C4-2B (cell line): ENCODE results near the gene CELSR2.

Experiments used
- H3K27ac ChIP-seq: fragments of 450-650 bp; 2 replicates; pipeline ENCODE4 v1.5.1; 2017
- CTCF ChIP-seq: fragments of 450-650 bp; conservative IDR thresholded peaks from 2 replicates; pipeline ENCODE4 v1.5.1; 2017; ENCODE audit warnings: mild to moderate bottlenecking
- ZFX ChIP-seq: fragments of 450-650 bp; IDR thresholded peaks from 2 replicates; pipeline ENCODE4 v1.6.1; 2017

The CELSR2 gene

DNA sequence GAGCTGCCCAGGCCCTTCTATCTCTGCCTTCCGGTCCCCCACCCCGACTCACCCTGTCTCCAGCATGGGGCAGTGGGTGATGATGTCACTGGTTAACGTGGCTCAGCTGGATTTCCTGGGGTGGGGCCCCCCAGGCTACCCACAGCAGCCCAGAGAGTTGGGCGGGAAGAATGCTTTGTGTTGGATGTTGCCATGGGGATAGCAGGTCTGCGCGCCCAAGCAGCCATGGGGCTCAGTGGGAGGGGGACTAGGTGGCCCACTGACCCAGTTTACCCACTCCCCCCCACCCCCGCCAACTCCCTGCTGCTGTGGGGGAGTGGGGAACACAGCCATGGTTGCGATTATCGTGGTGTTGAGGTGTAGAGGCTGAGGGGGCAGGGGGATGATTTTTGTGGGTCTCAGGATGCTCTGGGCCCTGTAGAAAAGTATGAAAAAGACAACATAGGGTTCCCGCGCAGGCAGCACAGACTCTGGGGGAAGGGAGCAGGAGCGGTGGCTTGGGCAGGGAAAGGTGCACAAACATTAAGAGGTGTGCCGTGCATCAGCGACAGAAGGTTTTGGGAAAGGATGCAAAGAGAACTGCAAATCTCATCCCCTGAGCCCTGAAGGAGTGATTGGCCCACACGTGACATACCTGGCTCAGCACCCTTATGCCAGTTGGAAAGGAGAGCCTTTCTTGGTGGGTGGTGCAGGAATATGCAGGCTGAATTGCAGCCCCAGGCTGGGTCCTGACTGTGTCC, 8.5 kb downstream of the CELSR2 start:
- no peak overlapping the region for H3K27ac ChIP-seq
- TF ChIP-seq CTCF (no peak), ZFX (no peak)

DNA sequence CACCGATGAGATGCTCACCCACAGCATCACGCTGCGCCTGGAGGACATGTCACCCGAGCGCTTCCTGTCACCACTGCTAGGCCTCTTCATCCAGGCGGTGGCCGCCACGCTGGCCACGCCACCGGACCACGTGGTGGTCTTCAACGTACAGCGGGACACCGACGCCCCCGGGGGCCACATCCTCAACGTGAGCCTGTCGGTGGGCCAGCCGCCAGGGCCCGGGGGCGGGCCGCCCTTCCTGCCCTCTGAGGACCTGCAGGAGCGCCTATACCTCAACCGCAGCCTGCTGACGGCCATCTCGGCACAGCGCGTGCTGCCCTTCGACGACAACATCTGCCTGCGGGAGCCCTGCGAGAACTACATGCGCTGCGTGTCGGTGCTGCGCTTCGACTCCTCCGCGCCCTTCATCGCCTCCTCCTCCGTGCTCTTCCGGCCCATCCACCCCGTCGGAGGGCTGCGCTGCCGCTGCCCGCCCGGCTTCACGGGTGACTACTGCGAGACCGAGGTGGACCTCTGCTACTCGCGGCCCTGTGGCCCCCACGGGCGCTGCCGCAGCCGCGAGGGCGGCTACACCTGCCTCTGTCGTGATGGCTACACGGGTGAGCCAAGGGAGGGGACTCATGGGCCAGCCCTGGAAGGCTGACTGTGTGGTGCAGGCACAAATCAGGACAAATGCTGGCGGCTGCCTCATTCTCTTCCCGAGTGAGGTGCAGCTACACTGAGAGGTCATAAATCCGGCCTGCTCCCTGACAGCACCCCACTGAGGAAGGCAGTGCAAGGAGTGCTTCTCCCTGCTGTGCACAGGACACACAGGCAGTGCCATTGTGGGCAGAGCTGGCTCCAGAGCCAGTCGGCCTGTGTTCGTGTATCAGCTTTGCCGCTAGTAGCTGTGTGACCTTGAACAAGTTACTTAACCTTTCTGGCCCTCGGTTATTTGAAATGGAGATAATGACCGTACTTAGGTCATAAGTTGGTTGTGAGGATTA, 9.4 kb downstream of the CELSR2 start:
- no peak overlapping the region for H3K27ac ChIP-seq
- TF ChIP-seq ZFX (no peak), CTCF (no peak)

GRCh38 chr1:109259674-109260557, 10.6 kb downstream of the CELSR2 start:
- TF ChIP-seq ZFX (no peak), CTCF (no peak)
- no peak overlapping the region for H3K27ac ChIP-seq

DNA sequence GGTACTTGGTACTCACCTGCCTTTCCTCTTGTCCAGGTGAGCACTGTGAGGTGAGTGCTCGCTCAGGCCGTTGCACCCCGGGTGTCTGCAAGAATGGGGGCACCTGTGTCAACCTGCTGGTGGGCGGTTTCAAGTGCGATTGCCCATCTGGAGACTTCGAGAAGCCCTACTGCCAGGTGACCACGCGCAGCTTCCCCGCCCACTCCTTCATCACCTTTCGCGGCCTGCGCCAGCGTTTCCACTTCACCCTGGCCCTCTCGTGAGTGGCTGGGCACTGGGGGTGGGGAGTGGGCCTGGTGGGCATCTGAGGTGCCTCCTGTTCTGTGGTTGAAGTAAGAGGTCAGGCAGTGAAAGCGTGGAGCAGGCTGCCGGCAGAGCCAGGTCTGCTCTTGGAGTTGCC, 11.7 kb downstream of the CELSR2 start:
- no peak for TF ChIP-seq CTCF
- TF ChIP-seq ZFX: no peak
- no peak overlapping the region for H3K27ac ChIP-seq

DNA sequence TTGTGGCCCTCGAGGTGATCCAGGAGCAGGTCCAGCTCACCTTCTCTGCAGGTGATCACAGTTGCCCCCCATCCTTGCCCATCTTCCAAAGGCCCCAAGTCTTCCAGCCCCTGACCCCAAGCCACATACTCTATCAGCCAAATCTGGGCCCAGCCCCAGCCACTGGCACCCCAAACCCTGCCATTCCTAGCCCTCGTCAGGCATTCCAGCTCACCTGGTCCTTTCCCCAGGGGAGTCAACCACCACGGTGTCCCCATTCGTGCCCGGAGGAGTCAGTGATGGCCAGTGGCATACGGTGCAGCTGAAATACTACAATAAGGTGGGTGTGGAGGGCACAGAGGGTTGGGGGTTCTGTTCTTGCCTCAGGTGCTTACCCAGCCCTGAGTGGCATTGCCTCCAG, 12.2 kb downstream of the CELSR2 start:
- H3K27ac ChIP-seq: no peak overlapping the region
- TF ChIP-seq CTCF (no peak), ZFX (no peak)

GRCh38 chr1:109262231-109263055, 13.1 kb downstream of the CELSR2 start:
- TF ChIP-seq CTCF: no peak
- no peak for TF ChIP-seq ZFX
- H3K27ac ChIP-seq: peak overlapping the region; percentile 31
